Caki2 (cell line): ENCODE data around the gene SEZ6L. TPM values are rescaled to one million over a fixed set of nuclear protein-coding genes. Genes with fewer than 3 reads are reported as not detected.

ENCODE experiments used
- DNase-seq: peaks from one replicate; pipeline ENCODE4 v3.0.0-alpha.2; 2015; ENCODE audit warnings: low read depth
- in situ Hi-C: cut with HindIII; loops from 2 replicates; pipeline ENCODE4 v1.10.0; 2016; ENCODE audit warnings: low sequenced_read_pairs, low pct_unique_long_range_greater_than_20kb, mixed read lengths
- total RNA-seq: library from RNA; depleted of rRNA; stranded (reverse); fragments of >200 nt; shearing (Covaris generic); gene quantifications from 2 replicates; pipeline ENCODE4 v1.2.3, GENCODE V29; 2014; ENCODE audit warnings: low replicate concordance

The SEZ6L gene
- total RNA-seq, 1 experiment from 2014 or later: not detected

- DNase-seq: no peak
- in situ Hi-C loops: no loop called here
These were observed 147.5 kb downstream of the SEZ6L start for GRCh38 chr22:26316732-26317285.

GRCh38 chr22:26318975-26319374 is 149.7 kb downstream of the SEZ6L start:
- in situ Hi-C loops: no loop called here
- peak; percentile 34 for DNase-seq

- DNase-seq: no peak
- in situ Hi-C loops: no loop called here
These were observed 151.2 kb downstream of the SEZ6L start for GRCh38 chr22:26320447-26320846.

GRCh38 chr22:26321469-26321913 is 152.2 kb downstream of the SEZ6L start:
- DNase-seq: peak; percentile 86
- in situ Hi-C loops: no loop called here

- in situ Hi-C loops: no loop called here
- peak; percentile 91 for DNase-seq
These were observed 153.1 kb downstream of the SEZ6L start for GRCh38 chr22:26322179-26322905.

GRCh38 chr22:26323013-26323412 is 153.8 kb downstream of the SEZ6L start:
- no peak for DNase-seq
- in situ Hi-C loops: no loop called here

- no peak for DNase-seq
- in situ Hi-C loops: no loop called here
These were observed 154.9 kb downstream of the SEZ6L start for GRCh38 chr22:26324150-26324549.

- in situ Hi-C loops: no loop called here
- DNase-seq: no peak
These were observed 156.4 kb downstream of the SEZ6L start for GRCh38 chr22:26325641-26326040.

GRCh38 chr22:26326803-26327202 is 157.5 kb downstream of the SEZ6L start:
- DNase-seq: no peak
- in situ Hi-C loops: no loop called here

- DNase-seq: no peak
- in situ Hi-C loops: no loop called here
These were observed 158.0 kb downstream of the SEZ6L start for GRCh38 chr22:26327306-26327705.

GRCh38 chr22:26328221-26328620 is 159.0 kb downstream of the SEZ6L start:
- in situ Hi-C loops: no loop called here
- no peak for DNase-seq

GRCh38 chr22:26330971-26331625 is 161.8 kb downstream of the SEZ6L start:
- in situ Hi-C loops: no loop called here
- peak; percentile 42 for DNase-seq

- DNase-seq: no peak
- in situ Hi-C loops: no loop called here
These were observed 164.0 kb downstream of the SEZ6L start for GRCh38 chr22:26333088-26333800.

GRCh38 chr22:26334232-26334631 is 165.0 kb downstream of the SEZ6L start:
- no peak for DNase-seq
- in situ Hi-C loops: no loop called here

- no peak for DNase-seq
- in situ Hi-C loops: no loop called here
These were observed 167.5 kb downstream of the SEZ6L start for GRCh38 chr22:26336773-26337172.

- DNase-seq: no peak
- in situ Hi-C loops: no loop called here
These were observed 170.5 kb downstream of the SEZ6L start for GRCh38 chr22:26339755-26340154.

GRCh38 chr22:26342745-26343410 is 173.6 kb downstream of the SEZ6L start:
- in situ Hi-C loops: no loop called here

GRCh38 chr22:26345496-26345895 is 176.2 kb downstream of the SEZ6L start:
- in situ Hi-C loops: no loop called here
- DNase-seq: no peak

More at GRCh38 chr22:26342745-26343410, 173.6 kb downstream of the SEZ6L start:
- DNase-seq: no peak
